ENCODE measurements around the gene C18orf54.

The C18orf54 gene

DNA sequence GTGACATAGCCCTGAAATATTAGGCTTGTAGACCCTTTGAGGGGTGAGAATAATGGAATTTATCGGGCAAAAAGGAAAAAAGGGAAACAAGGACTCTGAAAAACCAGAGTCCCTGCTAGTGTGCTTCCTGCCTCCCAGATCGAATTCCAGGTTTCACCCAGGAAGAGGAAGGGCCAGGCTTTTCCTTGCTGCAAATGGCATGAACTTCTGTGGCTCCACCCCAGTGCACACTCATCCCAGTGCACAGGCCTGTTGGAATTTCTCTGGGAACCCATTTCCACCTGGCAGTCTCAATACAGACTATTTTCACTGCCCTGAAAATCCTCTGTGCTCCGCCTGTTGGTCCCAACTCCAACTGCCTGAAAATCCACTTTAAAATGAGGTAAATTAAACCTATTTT, 29.9 kb downstream of the C18orf54 start:
- DNase-seq (ENCODE audit: low spot score), result no peak

GRCh38 chr18:54388203-54389142, 30.8 kb downstream of the C18orf54 start:
- DNase-seq (ENCODE audit: low spot score), result peak; percentile 70

GRCh38 chr18:54389143-54389505, 31.4 kb downstream of the C18orf54 start:
- no peak for DNase-seq (ENCODE audit: low spot score)

DNA sequence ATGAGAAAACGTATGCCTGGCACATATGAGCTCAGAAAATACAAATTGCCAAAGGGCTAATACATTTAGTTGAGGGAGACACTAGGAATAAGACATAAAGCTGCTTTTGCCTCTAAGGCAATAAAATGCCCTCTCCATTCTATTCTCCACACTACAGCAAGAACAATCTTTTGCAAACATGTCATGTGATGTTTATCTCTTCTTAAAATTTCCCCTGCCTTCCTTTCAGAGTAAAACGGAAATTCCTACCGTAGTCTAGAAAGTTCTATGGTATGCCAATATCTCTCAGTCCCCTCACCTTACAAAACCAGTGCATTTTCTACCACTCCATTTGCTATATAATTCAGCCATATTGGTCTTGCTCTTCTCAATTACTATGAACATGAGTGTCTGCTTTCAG, 33.1 kb downstream of the C18orf54 start:
- DNase-seq (ENCODE audit: low spot score), result no peak

DNA sequence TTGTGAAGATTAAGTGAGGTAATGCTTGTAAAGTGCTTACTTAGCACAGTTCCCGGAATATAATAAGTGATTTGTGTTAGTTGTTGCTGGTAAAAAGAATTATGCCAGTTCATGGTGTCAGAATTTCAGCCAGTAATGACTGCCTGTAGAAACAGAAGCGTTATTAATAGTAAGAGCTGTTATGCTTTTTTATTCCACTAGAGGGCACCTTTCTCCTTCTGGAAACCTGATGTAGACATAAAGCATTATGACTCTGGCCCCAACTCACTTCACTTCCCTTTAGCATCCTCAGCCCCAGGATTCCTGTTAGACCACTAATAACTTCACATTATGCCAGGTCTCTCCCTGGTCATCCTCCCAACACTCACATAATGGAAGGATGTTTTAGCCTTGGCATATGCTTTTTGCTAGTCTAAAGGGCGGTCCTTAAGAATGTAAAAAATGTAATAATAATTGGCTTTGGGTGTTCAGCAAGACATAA, 34.9 kb downstream of the C18orf54 start:
- DNase-seq (ENCODE audit: low spot score), result peak; percentile 15

DNA sequence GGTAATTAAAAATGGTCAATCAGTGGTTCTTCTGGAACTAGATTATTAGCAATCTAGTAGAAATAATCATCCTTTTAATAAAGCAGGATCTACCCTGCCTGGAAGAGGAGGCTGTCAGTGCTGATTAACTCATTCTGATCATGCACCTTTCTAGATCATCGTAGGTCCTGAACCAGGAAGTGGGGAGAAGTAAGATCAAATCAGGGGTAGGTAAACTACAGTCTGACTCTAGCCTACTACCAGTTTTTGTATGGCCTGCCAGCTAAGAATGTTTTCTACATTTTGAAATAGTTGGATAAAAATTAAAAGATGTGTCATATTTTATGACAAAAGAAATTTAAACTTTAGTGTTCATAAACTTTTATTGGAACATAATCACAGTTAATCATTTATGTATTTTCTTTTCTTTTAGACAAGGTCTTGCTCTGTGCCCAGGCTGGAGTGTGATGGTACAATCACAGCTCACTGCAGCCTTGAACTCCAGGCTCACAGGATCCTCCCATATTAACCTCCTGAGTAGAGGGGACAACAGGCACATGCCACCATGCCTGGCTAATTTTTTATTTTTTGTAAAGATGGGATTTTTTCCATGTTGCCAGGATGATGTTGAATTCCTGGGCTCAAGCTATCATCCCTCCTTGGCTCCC, 36.1 kb downstream of the C18orf54 start:
- no peak for DNase-seq (ENCODE audit: low spot score)

GRCh38 chr18:54396760-54397159, 39.1 kb downstream of the C18orf54 start:
- DNase-seq (ENCODE audit: low spot score), result no peak

GRCh38 chr18:54405290-54405689, 47.6 kb downstream of the C18orf54 start:
- no peak for DNase-seq (ENCODE audit: low spot score)

DNA sequence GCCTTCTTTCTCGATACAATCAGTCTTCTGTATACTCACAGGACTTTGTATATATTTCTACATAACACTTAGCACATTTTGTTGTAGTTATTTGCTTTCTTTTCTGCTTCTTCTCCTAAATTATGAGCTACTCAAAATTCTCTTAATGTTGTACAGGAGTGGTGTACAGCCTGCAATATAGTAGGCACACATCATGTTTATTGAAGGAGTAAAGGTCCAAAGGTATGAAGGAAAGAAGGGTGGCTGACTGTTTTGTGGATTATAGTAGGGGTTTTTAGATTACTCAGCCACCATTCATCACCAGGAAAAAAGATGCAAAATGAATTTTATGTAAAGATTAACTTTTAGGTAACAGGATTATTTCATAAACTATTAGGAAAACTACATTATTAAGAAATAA, 54.1 kb downstream of the C18orf54 start:
- DNase-seq (ENCODE audit: low spot score), result no peak

DNA sequence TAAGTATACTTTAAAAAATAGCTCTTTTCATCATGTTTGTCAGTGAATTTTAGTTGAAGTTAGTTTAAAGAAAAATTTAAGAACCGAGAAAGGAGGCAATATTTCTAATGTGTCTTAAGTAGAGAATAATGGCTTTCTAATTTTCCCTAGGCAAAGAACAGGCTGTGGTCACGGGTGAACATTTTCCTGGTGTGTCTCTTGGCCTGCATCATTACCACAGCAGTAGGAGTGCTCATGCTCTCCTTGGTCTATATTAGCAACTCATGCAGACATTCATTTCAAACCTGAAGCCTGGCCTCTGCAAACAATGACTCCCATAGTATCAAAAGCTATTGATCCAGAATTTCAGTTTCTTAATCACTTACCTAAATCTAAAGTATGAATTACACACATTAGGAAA, 57.4 kb downstream of the C18orf54 start:
- DNase-seq (ENCODE audit: low spot score), result no peak

DNA sequence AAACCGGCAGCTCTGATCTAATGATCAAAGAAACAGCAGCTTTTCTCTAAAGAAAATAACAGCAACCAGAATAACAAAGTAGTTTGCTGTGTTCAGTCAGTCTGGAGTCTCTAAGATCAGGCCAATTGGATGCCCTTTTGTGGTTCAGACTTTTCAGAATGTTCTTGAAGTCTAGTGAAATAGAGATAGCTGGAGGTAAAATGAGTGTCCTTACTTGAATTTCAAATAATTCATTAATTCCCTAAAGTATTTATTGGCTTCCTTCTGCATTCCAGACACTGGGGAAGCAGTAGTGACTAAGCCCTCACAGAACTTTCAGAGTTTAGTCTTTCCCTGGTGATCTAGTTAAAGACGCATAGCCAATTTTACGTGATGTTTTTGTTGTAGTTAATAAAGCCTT, 58.7 kb downstream of the C18orf54 start:
- peak; percentile 28 for DNase-seq (ENCODE audit: low spot score)

GRCh38 chr18:54423831-54424230, 66.1 kb downstream of the C18orf54 start:
- DNase-seq (ENCODE audit: low spot score), result no peak

- DNase-seq (ENCODE audit: low spot score), result no peak
These were observed 68.5 kb downstream of the C18orf54 start for GRCh38 chr18:54426085-54426665.

Data from COLO829 (cell line).